GM19239 (cell line): Measurements from ENCODE around the gene COL18A1.
A peak's percentile ranks its signal among the peaks of the same experiment; 100 is the strongest.

Experiments used
- DNase-seq: peaks from one replicate; pipeline ENCODE4 v3.0.0; 2011; ENCODE audit warnings: low spot score; ENCODE audit not compliant: insufficient read length
- FAIRE-seq: peaks from 2 replicates; lab custom pipeline; 2011; peaks lifted over from hg19 to GRCh38; lab: Jason Lieb, UNC

COL18A1 gene

DNA sequence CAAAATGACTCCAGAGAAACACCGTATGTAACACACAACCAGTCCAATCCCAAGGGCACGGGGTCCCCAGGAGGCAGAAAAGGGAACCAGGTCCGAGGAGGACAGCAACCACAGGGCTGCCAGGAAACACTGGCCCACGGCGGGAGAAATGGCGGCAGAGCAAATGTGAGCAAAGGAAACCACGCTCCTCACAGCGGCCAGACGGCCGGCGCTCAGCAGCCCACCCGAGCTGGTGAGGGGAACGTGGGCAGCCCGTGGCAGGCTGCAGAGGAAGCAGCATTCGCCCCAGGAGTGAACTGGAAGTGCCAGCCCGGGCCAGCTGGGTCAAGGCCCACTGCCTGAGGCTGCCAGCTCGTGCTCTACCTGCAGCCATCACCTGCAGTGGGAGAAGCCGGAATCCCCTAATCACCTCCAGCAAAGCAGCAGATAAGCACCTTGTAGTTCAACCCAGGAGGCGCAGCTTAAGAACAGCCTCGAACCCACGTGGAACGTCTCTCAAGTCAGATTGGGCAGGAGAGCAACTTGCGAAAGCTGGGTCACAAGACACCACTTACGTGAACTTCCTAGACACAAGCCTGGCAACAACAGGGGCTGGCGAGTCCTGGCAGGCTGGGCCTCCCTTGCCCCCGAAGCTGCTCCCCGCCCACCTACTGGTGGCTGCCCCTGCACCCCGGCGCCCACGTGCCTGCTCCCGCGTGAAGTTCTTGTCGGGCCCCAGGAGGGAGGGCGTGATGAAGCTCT, 130.5 kb downstream of the COL18A1 start:
- FAIRE-seq, result no peak
- DNase-seq, result no peak

DNA sequence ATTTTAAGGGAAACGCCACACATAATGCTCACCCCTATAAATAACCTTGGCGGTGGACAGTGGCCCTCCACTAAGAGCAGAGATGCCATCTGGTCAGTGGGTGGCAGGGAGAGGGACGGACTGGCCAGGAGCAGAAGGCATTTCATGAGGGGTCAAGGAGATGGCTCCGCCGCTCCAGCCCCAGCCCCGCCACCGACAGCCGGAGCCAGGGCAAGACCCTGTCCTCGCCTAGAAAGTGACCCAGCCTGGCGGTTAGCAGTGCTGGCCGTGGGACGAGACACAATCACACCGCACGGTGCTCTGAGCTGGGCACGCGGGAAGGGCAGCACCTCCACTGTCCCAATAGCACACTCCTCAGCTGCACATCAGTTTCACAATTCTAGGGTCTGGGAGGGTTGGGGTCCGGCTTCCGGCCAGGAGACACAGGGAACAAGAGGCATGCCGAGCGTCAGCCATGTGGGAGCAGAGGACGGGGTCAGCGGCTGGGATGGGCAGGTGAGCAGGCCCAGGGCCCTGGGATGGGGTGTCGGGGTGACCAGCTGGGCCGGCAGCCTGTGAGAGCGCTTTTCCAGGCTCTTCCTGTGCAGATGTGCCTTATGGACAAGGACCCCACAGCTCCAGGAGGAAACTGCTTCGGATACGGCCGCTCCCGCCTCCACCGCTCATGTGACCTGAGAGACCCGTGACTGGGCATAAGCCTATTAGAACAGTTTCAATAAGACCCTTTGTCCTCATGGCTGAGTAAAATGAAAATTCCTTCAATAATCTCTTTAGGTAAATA, 131.5 kb downstream of the COL18A1 start:
- DNase-seq (no peak), FAIRE-seq (no peak)

DNA sequence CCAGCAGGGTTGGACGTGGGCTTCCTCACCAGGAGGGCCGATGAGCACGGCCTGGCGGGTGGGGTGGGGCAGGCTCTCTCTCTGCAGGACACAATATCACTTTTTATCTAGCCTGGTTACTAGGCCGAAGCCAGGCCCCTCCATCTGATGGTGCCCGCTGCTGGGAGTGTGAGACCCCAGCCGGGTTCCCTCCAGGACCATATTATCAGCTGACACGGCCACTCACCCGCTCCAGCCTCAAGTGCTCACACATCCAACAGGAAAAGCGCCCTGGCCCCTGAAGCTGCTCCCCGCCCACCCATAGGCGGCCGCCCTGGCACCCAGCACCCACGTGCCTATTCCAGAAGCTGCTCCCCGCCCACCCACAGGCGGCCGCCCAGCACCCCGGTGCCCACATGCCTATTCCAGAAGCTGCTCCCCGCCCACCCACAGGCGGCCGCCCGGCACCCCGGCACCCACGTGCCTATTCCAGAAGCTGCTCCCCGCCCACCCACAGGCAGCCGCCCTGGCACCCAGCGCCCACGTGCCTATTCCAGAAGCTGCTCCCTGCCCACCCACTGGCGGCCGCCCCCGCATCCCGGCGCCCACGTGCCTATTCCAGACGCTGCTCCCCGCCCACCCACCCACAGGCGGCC, 132.3 kb downstream of the COL18A1 start:
- FAIRE-seq (no peak), DNase-seq (no peak)

DNA sequence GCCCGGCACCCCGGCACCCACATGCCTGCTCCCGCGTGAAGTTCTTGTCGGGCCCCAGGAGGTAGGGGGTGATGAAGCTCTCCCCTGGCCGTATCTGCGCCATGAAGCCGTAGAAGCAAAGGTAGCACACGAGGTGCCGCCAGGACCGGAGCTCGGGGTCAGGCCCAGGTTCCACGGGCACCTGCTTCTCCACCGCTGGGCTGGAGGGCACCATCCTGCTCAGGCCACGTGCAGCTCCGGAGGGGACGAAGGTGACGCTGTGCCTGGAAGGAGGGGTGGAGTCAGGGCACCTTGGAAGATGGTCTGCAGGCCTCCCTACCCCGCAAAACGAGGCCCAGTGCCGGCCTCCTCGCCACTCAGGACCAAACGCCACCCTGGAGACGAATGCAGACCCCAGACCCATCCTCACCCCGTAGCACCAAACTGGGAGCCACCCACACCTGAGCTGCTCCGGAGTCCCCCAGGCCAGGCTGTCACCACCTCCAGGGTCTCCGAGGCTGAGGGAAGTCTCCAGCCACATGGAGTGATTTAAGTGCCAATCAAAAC, 132.9 kb downstream of the COL18A1 start:
- FAIRE-seq (no peak), DNase-seq (no peak)

DNA sequence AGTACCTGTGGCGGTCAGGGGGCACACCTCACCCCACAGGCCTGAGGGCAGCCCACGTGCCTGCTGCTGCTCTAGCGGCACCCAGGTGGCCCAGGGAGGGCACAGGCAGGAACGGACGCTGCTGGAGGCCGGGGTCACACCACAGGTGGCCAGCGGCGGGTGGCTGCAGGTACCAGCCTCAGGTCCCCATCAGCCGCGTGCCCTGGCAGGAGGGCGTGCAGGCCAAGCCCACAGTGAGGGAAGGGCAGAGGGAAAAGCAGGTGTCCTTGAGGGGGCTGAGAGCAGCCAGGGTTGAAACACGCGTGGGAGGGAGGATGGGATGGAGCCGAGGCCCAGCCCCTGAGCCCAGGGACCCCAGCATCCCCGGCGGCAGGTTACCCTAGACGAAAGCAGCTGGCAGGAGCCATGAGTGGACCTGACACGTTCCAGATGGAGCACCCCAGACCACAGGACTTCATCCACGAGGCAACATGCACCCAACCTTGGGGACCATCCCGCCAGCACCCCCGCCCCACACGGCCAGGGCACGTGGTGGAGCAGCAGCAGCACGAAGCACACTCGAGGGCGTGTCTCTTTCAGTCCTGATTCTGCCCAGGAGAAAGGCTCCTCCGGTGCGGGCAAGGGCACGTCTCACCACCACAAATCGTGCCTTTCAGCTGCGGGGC, 133.5 kb downstream of the COL18A1 start:
- DNase-seq (no peak), FAIRE-seq (no peak)

DNA sequence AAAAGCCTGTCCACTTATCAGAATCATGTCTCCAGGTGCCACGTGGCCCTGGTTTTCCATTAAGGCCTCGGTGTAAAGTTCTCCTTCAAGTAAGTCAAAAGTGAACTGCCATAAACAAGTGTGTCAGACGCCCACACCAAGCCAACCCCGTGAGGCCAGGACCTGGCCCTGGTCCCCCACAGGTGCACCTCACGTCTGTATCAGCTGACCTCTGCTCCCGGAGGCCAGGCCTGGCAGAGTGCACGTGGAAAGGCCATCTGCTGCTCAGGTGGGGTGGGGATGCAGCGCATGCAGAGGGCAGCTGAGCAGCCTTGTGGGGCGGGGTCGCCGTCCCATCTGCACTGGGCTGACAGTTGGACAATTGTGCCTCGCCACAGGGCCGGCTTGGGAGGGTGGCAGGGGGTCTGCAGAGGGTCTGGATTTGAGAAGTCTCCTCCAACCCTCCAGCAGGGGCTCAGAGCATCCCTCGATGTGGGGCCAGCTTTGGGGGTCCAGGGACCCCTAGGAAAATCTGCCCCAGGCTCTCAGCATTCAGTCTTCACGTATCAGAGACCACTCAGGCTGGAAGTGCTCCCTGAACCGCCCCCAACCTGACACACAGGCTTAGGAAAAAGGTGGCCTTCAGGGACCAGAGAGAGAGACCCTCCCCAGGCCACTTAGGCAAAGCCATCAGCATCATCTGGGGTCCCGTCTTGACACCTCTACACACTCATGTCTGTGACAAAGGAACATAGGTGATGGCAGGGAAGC, 134.3 kb downstream of the COL18A1 start:
- DNase-seq, result no peak

DNA sequence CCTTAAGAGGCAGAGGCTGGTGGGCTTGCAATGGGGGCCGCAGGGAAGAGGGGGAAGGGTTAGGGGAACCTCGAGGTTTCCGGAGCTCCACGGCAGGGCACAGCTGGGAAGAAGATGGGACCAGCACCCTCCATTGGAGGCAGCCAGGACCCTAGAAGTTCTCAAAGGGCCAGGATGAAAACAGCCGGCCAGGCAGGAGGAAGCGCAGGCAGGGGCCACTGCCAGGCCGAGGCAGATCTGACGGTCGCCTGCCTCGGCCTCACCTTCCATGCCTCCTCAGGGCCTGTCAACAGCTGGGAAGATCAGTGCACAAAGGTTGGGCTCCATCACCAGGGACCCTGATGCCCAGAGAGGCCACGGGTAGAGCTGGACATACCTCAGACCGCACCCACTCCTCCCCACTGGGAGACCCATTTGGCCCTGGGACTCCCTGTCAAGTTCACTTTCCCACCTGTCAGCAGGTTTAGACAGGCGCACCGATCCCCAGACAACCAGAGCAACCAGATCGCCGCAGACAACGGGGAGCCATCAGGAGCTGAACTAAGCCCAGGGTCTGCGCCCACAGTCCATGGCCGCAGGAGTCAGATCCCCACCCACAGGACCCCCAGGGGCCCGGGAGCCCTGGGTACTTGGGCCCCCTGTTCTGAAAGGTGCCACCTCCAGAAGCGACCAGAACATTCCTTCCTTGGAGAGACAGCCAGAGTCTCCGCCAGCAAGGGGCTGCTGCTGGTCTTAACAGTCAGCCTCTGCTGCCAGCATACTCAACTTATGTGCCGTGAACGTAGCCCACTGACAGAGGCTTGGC, 135.0 kb downstream of the COL18A1 start:
- no peak for FAIRE-seq

More for the DNA sequence above, 134.3 kb downstream of the COL18A1 start:
- FAIRE-seq, result no peak

DNA sequence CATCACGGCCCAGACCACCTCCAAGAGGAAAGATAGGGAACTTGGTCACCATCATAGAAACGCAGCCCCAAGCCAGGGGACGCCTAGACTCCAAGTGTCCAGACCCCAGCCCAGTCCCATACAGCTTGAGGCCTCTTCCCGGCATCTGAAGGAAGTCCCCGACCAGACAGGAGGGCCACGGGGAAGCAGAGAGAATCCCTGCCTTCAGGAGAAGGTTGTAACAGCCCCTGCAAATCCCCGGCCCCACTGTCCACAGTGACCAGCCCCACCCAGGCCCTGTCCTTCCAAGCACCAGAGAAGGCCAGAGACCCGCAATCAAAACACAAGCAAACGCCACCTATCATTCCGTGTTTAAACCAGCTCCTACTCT, 135.6 kb downstream of the COL18A1 start:
- FAIRE-seq, result no peak

More for the DNA sequence above, 135.0 kb downstream of the COL18A1 start:
- no peak for DNase-seq

DNA sequence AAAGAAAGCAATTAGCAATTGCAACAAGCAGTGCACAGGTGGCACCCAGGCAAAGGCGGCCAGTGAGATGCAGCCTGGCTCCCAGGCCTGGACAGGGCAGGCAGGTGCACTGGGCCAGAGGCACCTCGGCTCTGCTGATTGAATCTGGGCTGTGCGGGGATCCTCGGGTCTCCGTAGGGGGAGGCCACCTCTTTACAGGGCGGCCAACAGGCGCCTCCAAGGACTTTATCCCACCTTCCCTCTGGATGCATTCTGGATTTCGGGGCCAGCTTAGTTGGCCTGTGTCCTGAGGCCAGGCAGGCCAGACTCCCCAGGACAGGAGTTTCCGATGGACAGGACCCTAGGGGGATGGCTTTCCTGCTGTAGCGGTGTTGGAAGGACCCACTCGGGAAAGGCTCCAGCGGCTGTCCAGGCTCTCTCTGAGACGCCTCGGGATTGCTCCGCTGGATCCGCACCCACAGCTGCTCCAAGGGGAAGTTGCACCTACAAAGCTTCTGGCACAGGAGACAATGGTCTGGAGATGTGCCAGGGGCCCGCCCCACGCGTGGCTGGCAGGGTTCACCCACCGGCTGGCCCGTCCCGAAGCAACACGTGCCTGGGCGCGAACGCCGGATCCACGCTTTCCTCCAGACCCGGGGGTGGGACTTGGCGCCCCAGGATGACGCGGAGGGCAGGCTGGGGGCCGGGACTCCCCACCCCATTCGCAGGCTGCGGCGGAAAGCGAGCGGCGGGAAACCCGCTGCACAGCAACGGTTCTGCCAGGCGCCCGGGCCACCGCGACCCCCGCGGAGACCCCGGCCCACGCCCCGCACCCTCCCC, 136.5 kb downstream of the COL18A1 start:
- FAIRE-seq, result peak; percentile 65
- DNase-seq, result peak; percentile 99

More for the DNA sequence above, 135.6 kb downstream of the COL18A1 start:
- no peak for DNase-seq

DNA sequence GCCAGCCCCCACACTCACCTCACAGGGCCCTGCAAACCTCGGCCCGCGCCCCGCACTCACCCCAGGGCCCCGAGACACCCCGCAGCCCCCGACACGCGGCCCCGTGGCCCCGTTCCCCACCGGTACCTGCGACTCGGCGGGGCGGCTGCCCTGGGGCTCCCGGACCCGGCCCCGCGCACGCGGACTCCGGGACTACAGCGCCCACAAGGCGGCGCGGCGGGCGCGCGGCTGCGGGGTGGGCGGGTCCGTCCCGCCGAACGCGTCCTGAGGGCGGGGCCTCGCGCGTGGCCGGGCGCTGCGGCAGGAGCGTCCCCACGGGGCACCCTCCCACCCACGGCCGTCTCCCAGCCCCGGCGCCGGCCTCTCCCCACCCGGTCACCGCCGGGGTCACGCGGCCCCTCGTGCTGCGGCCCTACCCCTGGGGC, 137.3 kb downstream of the COL18A1 start, which contains the start of gene SLC19A1:
SLC19A1 (minus strand) TSS at position 199 of the 425 bp plus-strand sequence. CDS start 4,481 bp downstream, outside the sequence.
- DNase-seq (peak; percentile 99), FAIRE-seq (peak; percentile 49)

DNA sequence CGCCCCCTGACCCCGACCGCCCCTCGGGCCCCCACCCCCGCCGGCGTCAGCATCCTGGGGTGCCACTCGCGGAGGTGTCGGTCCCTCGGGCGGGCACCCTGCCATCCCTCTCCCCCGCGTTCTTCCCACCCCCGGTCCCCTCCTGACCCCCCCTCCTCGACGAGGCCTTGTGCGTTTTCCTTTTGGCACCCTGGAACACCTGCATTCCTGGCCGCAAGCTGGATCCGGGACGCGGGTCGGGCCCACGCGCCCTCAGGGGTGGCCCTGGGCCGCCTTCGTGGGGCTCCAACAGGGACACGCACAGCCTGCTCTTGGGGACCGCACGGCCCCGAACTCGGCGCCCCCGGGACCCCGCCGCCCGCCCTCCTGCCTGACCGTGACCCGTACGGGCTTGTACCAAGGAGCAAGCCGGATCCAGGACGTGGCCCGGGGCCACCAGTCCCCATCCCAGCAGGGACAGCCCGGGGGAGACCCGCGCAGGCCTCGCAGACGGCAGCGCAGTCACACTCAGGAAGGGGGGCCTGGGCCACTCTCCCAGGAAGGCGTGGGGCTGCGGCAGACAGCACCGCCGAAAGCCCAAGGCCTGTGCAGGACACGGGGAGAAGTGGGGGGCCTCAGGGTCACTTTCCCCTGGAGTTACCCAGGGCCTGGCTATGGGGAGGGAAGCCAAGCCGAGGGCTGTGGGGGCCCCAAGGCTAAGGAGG, 137.9 kb downstream of the COL18A1 start:
- no peak for DNase-seq
- no peak for FAIRE-seq

DNA sequence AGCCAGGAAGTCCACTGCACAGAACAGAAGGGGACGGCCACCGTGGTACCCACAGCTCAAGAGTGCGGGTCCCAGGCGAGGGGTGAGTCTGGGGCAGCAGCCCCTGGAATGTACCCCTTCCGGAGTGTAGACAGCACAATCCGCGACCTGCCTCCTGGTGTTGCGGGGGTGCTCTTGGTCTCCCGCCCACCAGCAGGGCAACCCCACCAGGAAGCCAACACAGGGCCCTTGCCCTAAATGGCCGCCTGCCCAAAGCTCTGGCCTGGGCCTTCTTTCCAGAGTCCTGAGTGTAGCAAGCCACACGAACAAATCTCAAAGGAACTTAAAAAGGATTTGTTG, 138.4 kb downstream of the COL18A1 start:
- DNase-seq (no peak), FAIRE-seq (no peak)

DNA sequence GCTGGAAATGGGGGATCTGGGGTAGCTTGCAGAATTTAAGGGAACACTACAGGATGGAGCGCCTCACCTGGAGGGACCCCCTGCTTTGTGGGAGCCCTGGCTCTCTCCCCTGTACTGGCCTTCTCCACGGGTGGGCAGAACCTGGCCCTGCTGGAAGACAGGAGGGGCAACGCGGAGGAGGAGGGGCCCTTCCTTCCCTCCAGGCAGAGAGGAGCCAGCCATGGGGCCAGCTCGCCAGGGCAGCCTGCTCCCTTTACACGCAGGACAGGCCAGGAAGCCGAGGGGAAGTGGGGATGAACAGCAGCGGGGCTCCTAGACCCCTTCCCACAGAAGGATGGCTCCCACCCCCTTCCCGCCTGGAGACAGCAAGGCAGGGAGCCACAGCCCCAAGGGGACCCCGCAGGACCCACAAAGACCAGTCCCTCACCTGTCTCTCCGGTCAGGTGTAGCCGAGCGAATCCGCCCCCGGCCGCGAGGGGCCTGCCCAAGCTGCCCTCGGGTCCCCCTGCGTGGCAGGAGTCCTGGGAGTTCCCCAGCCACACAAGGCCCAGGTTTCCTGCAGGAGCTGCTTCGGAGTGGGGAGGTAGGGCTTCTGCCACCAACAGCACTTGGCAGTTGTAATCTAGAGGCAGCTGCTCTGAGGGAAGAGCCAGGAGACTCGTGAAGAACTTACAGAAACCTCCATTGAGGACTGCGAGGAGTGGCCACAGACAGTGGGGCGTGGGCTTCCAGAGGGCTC, 138.9 kb downstream of the COL18A1 start:
- FAIRE-seq (no peak), DNase-seq (no peak)

DNA sequence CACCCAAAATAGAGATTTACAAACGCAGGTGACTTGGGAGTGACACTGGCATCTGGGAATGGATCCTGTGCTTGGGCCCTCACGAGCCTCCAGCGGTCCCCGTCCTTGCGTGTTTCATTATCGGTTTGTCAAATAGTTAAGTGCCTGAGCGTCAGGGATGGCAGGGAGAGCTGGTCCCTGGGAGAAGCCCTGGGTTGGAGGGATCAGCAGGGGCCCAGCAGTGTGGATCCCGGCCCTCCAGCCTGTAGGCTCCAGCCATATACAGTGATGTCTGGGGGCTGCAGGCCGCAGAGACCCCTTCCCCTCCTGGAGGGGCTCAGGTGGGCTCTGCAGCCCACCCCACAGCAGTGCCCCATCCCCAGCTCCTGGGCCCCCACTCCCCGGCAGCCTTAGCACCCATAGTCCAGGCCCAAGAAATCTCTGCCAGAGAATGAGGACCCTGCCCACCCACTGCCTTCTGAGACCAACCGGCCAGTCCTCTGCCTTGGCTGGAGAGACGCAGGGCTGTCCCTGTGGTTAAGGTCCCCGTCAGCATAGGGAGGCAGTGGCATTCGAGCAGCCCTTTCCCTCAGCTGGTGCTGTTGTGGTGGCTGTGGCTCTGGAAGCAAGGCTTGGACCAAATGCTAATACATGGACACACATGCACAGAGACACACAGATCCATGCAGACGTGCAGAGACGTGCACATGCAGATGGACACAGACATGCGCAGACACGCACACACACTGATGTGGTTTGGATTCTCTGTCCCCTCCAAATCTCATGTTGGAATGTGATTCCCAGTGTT, 139.7 kb downstream of the COL18A1 start:
- DNase-seq, result no peak
- no peak for FAIRE-seq

DNA sequence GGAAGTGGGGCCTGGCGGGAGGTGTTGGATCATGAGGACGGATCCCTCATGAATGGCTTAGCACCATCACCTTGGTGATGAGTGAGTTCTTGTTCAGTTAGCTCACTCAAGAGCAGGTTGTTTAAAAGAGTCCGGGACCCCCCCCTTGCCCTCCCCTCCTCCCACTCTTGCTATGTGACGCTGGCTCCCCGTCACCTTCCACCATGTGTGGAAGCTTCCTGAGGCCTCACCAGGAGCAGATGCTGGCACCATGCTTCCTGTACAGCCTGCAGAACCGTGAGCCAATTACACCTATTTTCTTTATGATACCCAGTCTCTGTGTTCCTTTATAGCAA, 140.2 kb downstream of the COL18A1 start:
- FAIRE-seq, result no peak
- DNase-seq, result no peak
